GM19452 (cell line): Measurements from ENCODE around the gene ZNF367.
A peak's percentile ranks its signal among the peaks of the same experiment; 100 is the strongest.

ENCODE experiments used
- ATAC-seq: cut with Tn5 transposase; IDR thresholded peaks from one replicate; pipeline ENCODE4 v1.9.1; 2021; ENCODE audit not compliant: unreplicated experiment

ZNF367 gene

GRCh38 chr9:96437454-96437853, 19.3 kb upstream of the ZNF367 start:
- ATAC-seq, result no peak

GRCh38 chr9:96436456-96437126, 18.4 kb upstream of the ZNF367 start:
- ATAC-seq, result no peak

GRCh38 chr9:96436063-96436455, 17.9 kb upstream of the ZNF367 start:
- no peak for ATAC-seq

GRCh38 chr9:96435345-96435744, 17.2 kb upstream of the ZNF367 start:
- no peak for ATAC-seq

GRCh38 chr9:96430377-96430776, 12.2 kb upstream of the ZNF367 start:
- no peak for ATAC-seq

- no peak for ATAC-seq
Measured at GRCh38 chr9:96429732-96430131, 11.6 kb upstream of the ZNF367 start.

- no peak for ATAC-seq
Measured at GRCh38 chr9:96425500-96426169, 7.5 kb upstream of the ZNF367 start.

GRCh38 chr9:96423985-96424336, 5.8 kb upstream of the ZNF367 start:
- ATAC-seq, result no peak

- ATAC-seq, result no peak
Measured at GRCh38 chr9:96423322-96423984, 5.3 kb upstream of the ZNF367 start.

GRCh38 chr9:96420468-96421219, 2.5 kb upstream of the ZNF367 start:
- no peak for ATAC-seq

- ATAC-seq, result no peak
Measured at GRCh38 chr9:96419691-96419969, 1.5 kb upstream of the ZNF367 start.

GRCh38 chr9:96418920-96419690, 935 bp upstream of the ZNF367 start:
- peak; percentile 27 for ATAC-seq

GRCh38 chr9:96417661-96418082, 498 bp downstream of the ZNF367 start:
- ATAC-seq, result no peak

GRCh38 chr9:96417051-96417586, 1.1 kb downstream of the ZNF367 start:
- no peak for ATAC-seq

GRCh38 chr9:96413302-96414221, 4.6 kb downstream of the ZNF367 start:
- no peak for ATAC-seq

- ATAC-seq, result no peak
Measured at GRCh38 chr9:96412174-96412913, 5.8 kb downstream of the ZNF367 start.

GRCh38 chr9:96411129-96411838, 6.9 kb downstream of the ZNF367 start:
- no peak for ATAC-seq
